Activated gamma-delta T cell treated with anti-CD3 and anti-CD28 coated beads, Interleukin-2, amount 50 U/mL, for 16 hours (primary cell): Measurements from ENCODE around the gene ERLEC1.
A peak's percentile ranks its signal among the peaks of the same experiment; 100 is the strongest.
"Not testable (repeated sequence)": the region's sequence is repeated elsewhere in the genome, so short reads cannot be mapped to it uniquely, and the experiment has no call there.

Experiments
- DNase-seq: peaks from one replicate; pipeline ENCODE4 v3.0.0-alpha.2; 2020; ENCODE audit warnings: low read depth

Gene ERLEC1, protein sequence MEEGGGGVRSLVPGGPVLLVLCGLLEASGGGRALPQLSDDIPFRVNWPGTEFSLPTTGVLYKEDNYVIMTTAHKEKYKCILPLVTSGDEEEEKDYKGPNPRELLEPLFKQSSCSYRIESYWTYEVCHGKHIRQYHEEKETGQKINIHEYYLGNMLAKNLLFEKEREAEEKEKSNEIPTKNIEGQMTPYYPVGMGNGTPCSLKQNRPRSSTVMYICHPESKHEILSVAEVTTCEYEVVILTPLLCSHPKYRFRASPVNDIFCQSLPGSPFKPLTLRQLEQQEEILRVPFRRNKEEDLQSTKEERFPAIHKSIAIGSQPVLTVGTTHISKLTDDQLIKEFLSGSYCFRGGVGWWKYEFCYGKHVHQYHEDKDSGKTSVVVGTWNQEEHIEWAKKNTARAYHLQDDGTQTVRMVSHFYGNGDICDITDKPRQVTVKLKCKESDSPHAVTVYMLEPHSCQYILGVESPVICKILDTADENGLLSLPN

DNA sequence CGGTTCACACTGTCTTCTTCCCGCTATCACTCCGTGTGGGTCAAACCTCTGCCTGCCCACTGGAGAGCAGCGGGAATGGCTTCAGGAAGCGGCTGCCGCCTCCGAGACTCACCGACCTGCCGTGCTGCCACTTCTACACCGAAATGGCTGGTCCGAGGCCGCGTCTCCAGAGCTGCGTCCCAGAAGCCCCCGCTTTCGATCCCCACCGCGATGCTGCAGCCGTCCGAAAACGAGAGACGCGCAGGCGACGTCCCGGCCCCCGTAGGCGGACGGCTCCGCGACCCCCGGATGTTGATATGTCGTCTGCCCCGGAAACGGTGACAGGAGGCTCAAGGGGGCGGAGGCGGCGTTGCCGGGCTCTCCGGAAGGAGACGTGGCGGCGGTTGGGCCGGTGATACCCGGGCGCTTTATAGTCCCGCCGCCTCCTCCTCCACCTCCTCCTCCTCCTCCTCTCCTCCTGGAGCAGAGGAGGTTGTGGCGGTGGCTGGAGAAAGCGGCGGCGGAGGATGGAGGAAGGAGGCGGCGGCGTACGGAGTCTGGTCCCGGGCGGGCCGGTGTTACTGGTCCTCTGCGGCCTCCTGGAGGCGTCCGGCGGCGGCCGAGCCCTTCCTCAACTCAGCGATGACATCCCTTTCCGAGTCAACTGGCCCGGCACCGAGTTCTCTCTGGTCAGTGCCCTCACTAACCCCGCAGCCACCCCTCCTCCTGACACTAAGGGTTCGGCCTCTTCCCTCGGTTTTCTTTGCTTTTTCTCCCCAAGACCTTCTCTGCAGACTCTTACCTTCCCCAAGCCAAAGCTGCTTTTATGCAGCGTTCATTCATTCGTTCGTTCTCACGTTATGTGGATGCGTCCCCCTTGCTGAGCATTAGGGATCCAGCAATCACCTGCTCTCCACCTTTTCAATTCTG lies at the start of gene ERLEC1, which contains the start of gene ASB3:
ERLEC1 (plus strand) TSS at position 340 of the 909 bp plus-strand sequence; CDS start at position 507, 167 bp downstream.
ASB3 (minus strand) TSS at position 249 of the 909 bp plus-strand sequence. CDS start 21,381 bp downstream, outside the sequence.
- peak; percentile 89 for DNase-seq

DNA sequence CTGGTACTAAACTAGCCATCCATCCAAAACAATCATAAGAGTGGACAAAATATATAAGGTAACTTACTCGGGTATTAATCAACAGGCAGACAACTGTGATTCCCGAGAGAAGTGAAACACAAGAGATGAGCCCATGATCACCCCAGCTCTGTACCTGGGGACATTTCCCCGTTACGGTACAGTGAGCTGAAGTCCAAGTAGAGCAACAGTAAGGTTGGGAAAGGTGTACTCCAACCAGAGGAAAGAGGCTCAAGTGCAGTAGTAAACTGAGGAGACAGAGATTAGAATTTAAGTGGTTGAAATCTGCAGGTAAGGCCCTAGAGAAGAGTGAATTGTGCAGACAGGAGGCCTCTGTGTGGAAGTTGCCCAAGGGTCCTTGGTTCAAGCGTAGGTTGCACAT lies 49.8 kb upstream of the ERLEC1 start:
- no peak for DNase-seq

DNA sequence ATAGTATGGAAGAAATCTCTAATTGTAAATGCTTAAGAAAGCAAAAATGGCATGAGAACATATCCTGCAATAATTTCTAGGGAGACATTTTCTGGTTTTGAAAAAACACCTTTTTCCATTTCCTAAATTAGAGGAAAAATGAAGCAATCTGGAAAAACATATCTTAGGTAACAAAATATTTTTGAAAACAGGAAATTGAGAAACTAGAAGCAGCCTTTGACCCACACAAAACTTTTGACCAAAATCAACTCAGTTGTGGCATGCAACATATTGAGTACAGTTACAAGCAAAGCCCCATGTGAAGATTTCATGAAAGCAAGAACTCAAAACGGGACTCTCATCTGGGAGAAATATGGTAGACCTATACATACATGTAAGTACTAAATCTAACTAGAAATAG lies 47.8 kb upstream of the ERLEC1 start:
- no peak for DNase-seq

DNA sequence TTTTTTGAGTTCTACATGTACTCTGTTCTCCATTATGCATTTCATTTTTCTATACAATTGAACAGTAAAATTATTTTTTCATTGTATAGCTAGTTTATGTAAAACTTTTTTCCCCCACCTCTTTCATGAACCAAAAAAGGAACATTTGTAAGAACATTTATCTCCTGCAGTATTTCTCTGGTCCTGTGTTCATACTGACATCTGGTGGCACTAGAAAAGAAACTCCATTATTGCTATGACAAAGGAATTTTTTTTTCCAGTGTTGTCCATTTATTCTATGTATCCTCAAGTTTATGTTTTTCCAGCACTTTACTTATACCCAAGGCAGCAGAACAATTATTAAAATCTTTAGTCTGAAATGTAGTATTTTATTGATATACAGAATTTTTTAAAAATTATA lies 46.7 kb upstream of the ERLEC1 start:
- DNase-seq: no peak

DNA sequence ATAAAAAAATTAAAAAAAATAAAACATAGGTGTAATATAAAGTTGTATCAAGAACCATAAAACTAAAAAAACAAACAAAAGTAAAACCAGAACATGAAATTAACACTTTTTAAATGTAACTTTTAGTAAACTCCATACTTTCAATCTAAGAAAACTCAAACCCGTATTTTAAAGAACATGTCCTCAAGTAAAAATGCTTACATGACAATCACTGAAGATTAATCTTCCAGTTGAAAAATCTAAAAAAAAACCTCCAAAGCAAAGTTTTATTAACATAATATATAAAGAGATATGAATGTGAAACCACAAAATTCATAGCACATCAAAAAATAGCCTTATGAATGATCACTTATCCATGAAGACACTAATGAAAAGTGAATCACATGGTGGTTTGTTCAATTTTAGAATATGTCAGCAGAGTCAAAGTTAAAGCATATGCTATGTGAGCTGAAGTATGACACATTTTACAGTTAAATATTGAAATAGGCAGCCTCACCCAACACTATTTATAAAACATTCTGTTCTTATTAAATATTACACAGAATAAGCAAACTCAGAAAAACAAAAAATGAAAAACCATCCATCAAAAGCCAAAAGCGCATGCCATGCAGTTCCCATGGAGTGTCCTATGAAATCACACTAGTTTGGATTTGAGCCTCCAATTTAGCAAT lies 42.3 kb upstream of the ERLEC1 start:
- no peak for DNase-seq

DNA sequence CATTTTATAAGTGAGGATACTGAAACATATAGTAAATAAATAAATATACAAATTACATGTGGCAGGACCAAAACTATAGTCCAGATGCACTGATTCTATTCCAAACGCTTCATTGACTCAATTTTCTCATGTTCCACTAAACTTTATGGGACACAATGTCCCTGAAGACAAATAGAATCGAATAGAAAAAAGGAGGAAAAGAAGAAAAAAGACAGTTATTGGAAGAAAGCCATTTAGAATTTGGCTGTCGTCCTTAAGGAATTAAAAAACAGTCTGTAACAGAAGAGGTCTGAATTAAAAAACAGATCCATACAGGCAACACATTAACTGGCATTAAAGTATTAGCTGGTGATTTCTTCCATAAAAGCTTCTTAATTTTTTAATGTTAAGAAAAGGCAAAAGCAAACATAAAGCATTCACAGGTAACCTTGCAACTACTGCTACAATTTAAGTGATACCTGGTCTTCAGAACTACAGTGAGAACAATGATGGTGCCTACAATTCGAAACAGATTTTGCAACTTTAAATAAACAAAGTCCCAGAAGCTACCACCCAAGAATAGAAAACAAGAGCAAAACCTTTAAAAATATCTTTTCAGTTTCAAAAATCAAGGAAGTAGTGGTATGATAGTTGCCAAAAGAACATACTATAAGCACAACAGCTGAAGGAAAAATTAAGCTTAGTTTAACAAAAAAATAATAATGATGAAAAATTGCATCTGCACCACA lies 36.6 kb upstream of the ERLEC1 start:
- no peak for DNase-seq

DNA sequence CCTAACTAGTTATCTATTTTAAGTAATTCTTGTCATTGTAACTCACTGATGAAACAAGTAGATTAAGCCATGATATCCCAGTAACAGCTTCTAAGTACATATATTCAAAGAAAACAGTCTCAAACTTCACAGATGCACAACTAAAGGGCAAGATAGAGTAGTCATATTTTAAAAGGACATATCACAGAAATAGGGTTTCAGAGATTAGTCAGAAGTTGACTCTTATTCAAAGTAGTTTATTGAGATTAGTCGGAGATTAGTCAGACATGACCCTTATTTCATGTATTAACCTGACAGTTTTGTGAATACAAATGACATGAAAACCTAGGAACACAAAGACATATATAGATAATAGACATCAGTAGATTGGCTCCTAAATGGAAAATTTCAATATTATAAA lies 35.1 kb upstream of the ERLEC1 start:
- DNase-seq: no peak

DNA sequence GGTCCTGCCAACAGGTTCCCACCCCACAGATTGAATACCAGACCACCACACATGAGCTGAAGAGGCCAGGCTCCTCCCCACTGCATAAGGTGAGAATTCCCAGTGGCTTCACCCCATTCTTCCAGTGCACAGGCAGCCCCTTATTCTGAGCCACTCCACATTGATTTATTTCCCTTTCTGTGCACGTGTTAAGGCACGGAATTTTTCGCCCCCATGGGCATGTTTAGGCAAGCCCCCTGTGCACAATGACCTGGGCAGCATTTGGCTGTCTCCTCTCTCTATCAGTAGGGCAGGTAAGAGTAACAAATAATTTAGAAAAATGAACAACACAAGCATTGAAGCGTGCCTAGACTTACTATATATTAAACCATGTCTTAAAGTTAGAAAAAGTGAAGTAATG lies 34.5 kb upstream of the ERLEC1 start:
- DNase-seq: no peak

DNA sequence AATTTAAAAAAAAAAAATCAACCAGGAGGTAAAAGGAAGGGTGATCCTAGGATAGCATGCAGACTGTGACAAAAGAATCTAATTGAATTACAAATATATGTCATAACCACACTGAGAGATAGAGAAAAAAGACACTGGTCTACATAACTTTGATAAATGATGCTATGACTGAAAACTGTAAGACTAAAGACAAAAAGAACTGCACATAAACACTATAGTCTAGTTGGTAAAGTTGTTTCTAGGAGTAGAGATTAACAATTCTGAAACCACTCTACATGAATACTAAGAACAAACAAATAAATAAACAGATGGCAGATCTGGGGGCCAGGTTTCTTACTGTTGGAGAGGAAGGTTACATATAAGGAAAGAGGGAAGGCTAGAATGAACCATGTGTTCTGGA lies 33.8 kb upstream of the ERLEC1 start:
- no peak for DNase-seq

DNA sequence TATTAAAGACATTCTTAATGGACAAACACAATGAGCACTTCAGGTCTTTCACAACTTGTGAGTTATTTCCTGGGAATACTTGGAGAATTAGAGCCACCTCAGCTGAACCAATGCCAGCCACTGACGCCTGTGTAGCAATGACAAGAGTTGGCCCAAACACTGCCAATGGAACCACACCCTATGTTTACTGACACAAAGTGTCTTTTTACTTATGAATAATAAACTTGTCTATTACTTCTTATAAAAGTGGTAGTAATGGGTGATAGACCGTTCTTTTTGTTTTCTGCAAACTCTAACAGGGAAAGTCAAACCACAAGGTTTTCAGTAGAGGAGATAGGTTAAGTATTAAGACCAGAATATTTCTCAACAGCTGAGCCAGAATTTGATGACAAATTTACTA lies 31.7 kb upstream of the ERLEC1 start:
- no peak for DNase-seq

DNA sequence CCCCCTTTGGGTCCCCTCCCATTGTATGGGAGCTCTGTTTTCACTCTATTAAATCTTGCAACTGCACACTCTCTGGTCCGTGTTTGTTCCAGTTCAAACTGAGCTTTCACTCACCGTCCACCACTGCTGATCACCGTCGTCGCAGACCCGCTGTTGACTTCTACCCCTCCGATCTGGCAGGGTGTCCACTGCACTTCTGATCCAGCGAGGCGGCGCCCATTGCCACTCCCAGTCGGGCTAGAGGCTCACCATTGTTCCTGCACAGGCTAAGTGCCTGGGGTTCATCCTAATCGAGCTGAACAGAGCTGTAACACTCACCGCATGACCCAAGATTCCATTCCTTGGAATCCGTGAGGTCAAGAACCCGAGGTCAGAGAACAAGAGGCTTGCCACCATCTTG lies 30.2 kb upstream of the ERLEC1 start:
- no peak for DNase-seq

DNA sequence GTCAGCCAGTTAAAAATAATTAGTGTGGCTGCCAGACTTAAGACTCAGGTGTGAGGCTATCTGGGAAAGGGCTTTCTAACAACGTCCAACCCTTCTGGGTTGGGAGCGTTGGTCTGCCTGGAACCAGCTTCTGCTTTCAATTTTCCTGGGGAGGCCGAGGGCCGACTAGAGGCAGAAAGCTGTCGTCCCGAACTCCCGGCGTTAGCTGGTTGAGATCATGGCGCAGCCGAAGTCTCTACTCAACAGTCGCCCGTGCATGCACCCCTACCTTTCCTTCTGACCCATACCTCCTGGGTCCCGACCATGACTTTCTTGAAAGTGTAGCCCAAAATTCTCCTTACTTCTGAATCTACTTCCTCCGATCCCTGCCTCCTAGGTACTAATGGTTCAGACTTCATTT lies 29.6 kb upstream of the ERLEC1 start:
- not testable (repeated sequence) for DNase-seq

DNA sequence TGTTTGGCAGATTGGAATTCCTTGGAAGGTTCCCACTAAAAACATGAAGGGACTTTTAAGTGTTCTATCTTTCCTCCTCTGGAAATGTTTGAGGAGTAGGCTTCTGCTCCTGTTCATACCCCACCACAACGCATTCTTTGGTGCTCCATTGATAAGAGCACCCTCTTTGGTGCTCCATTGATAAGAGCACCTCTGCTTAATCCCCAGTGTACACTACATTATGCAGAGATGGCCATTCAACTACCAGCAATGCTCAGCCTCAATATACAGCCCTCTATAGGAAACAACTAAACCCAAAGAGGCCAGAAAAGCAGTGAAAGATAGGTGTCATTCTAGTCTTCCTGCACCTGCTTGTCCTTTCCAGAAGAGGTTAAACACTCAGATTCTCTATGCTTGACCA lies 21.1 kb upstream of the ERLEC1 start:
- DNase-seq: no peak

DNA sequence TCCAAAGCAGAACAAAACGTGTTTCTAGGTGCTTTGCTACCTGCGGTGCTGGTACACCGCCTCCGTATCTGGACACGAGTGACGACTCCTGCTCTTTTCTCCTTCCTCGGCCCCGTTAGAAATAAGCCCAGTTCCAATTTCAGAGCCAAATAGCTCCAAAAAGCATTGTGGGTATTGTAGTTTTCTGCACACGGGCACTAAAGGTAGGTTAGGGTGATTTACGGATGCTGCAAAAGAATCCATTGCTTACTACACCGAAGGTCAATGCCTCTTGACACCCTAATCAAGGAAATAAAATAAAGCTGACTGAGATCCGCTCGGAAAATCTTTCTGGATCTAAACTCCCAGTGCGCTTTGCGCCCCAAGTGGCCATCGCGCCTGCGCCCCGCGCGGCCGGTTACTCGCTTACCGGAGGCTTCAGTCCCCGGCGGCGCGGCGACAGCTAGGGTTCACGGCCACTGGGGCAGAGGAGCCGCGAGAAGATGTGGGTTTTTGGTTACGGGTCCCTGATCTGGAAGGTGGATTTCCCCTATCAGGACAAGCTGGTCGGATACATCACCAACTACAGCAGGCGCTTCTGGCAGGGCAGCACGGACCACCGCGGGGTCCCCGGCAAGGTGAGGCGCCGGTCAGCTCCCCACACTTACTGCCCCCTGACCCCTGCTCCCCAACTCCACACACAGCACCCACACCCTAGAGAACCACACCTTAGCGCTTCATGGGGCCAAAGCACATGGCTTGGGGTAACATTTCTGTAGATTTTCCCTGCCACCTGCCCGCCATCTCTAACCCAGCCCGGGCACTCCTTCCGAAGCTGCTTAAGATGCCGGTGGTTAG lies 19.2 kb upstream of the ERLEC1 start, which contains the start of gene CHAC2:
CHAC2 (plus strand) TSS at position 400 of the 837 bp plus-strand sequence; CDS start at position 483, 83 bp downstream.
- peak; percentile 74 for DNase-seq

DNA sequence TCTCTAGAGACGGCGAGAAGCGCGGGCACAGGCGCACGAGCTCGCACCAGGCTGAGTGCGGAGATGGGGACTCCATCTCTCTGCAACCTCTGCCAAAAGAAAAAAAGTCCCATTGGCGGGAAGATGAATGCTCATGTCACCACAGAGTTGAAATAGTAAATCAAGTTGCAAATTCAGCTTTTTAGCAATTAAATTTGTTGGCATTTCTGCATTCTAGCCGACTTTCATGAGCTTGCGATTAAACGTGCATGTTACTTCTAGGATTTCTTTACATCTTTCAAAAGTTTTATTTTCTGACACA lies 18.7 kb upstream of the ERLEC1 start:
- no peak for DNase-seq

DNA sequence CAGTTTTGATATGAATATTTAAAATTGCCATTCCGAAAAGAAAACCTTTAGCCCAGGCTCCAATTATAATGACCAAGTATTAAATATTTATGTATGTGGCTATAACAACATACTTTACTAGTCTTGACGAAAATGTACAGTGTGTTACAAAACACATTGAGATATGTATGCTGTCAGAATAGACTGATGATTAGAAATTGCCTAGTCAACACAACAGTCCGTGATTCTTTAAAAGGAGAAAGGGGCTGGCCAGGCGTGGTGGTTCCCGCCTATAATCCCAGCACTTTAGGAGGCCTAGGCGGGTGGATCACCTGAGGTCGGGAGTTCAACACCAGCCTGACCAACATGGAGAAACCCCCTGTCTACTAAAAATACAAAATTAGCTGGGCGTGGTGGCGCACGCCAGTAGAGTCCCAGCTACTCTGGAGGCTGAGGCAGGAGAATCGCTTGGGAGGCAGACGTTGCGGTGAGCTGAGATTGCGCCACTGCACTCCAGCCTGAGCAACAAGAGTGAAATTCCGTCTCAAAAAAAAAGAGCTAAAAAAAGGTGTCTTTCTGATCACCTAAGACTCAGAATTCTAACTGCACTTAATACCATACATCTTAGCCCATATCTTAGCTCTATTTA lies 17.4 kb upstream of the ERLEC1 start:
- no peak for DNase-seq

DNA sequence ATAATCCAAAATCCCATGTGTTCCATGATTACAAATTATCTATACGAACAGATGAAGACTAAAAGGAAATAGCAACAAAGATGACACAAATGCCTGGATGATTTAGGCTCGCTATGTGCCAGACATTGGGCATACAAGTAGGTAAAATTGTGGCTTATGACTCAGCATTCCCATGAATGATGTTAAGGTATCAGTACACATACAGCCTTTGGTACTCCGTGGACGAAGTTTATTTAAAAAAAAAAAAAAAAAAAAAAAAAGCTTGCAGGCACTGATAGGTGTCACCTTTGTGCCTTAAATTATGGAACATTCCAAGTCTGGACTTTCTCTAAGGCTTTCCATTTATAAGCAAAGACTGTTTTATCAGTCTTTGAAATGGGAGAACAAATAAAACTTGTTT lies 16.6 kb upstream of the ERLEC1 start:
- DNase-seq: no peak

DNA sequence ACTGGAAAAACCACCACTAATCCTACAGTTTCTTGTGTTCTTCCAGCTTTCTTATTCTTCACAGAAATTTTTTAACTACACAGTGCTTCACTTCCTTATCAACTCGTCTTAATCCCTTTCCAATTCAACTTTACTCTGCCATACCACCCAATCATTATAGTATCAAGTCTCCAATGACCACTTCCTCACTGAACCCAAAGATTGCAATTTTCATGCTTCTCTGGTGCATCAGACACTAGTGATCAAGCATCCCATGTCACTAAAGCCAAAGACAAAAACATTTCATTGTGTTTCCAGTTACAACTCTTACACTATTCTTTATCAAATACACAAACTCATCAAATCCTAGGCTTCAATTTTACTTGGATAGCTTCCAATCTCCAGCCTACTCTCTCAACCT lies 9.7 kb upstream of the ERLEC1 start:
- DNase-seq: no peak

DNA sequence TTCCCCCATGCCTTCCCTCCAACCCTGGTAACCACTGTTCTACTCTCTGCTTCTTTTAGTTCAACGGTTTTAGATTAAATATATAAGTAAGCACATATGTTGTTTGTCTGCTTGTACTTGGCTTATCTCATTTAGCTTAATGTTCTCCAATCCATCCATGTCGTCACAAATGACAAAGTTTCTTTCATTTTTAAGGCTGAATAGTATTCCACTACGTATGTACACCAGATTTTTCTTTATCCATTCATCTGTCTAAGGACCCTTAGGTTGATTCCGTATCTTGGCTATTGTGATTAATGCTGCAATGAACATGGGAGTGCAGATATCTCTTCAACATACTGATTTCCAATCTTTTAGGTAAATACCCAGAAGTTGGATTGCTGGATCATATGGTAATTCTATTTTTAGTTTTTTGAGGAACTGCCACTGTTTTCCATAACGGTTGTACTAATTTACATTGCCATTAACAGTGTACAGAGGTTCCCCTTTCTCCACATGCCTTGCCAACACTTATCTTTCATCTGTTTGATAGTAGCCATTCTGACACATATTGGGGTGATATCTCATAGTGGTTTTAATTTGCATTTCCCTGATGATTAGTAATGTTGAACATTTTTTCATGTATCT lies 8.2 kb upstream of the ERLEC1 start:
- DNase-seq: no peak

DNA sequence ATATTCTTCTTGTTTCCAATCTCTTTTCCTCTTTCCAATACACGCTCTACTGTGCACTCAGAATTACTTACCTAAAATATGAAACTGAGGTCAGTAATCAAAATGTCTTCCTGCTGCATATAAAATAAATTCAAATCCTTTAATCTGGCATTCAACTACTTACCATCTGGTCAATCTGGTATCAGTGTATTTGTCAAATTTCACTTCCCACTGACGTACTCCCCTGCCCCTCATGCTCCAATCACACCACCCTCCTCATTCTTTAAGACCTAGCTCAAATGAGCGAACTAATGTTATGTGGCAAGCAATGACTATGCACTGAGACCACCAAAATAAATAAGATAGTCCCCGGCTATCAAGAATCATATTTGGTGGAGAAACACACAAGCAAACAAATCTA lies 6.8 kb upstream of the ERLEC1 start:
- no peak for DNase-seq
